Gastroesophageal sphincter (tissue), 2 donors: ENCODE measurements around the gene MRPL43.

Experiments used
- POLR2A ChIP-seq, 2 donors: fragments of 450-650 bp; IDR thresholded peaks; one replicate each; pipeline ENCODE4 v1.6.1; 2017; ENCODE audit warnings: antibody characterized with exemption in 2 of 2, mild to moderate bottlenecking in 2 of 2, moderate library complexity in 1 of 2
- POLR2AphosphoS5 ChIP-seq: sonication (generic); formaldehyde crosslinking; IDR thresholded peaks from one replicate; pipeline ENCODE4 v1.6.1; 2017; ENCODE audit warnings: antibody characterized with exemption

- TF ChIP-seq POLR2AphosphoS5: no peak
- no peak for TF ChIP-seq POLR2A (IDR thresholded peaks at IDR 0.05)
Observed at GRCh38 chr10:100998183-100998990, 11.1 kb upstream of the MRPL43 start.
